Measurements from ENCODE around the gene POLR3H.

GRCh38 chr22:41570221-41570620, 26.0 kb upstream of the POLR3H start:
- TF ChIP-seq, protein P1, sequence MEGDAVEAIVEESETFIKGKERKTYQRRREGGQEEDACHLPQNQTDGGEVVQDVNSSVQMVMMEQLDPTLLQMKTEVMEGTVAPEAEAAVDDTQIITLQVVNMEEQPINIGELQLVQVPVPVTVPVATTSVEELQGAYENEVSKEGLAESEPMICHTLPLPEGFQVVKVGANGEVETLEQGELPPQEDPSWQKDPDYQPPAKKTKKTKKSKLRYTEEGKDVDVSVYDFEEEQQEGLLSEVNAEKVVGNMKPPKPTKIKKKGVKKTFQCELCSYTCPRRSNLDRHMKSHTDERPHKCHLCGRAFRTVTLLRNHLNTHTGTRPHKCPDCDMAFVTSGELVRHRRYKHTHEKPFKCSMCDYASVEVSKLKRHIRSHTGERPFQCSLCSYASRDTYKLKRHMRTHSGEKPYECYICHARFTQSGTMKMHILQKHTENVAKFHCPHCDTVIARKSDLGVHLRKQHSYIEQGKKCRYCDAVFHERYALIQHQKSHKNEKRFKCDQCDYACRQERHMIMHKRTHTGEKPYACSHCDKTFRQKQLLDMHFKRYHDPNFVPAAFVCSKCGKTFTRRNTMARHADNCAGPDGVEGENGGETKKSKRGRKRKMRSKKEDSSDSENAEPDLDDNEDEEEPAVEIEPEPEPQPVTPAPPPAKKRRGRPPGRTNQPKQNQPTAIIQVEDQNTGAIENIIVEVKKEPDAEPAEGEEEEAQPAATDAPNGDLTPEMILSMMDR (conservative IDR thresholded peaks at IDR 0.05; ENCODE audit: low read depth, low read length), result no peak
- no peak for TF ChIP-seq EZH2 (IDR thresholded peaks at IDR 0.05; ENCODE audit: borderline replicate concordance, low read depth, low read length, poor library complexity, severe bottlenecking)

Measured in A673 (cell line).